Measurements from ENCODE around the gene PURA.

Gene PURA

DNA sequence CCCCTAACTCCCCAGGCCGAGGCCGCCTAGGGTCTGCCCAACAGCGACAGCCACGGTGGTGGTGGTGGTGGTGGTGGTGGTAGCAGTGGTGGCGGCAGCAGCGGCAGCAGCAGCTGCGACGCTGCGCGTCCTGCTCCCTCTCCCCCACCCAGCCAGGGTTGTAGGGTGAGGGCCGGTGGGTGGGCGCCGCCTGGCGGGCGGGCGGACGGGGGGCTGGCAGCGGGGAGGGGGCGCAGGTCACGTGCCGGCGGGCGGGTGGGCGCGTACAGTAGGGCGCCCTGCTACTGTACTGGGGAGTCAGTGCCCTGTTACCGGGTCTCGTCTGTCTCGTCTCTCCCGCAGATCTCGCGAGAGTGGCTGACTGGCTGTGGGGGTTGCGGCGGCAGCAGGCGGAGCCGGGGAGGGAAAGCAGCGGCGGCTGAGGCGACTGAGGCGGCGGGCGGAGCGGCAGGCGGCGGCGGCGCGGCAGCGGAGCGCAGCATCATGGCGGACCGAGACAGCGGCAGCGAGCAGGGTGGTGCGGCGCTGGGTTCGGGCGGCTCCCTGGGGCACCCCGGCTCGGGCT is at the start of gene PURA:
Gene PURA (plus strand): TSS at position 411 of the 565 bp plus-strand sequence. CDS start 73 bp downstream, at position 484.
- no peak for DNase-seq (ENCODE audit: low read depth, low spot score)

DNA sequence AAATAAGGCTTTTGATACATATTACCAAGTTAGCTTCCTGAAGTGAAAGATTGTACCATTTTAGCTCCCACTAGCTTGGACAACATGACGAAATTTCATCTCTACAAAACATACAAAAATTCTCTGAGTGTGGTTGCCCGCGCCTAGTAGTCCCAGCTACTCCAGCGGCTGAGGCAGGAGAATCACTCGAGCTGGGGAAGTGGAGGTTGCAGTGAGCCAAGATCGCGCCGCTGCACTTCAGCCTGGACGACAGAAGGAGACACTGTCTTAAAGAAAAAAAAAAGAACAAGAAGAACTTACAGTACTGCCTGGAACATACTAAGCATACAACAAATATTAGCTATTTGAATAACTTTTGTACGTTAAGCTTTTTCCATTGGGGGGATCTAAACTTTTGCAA is 41.1 kb upstream of the PURA start:
- no peak for DNase-seq (ENCODE audit: low read depth, low spot score)

DNA sequence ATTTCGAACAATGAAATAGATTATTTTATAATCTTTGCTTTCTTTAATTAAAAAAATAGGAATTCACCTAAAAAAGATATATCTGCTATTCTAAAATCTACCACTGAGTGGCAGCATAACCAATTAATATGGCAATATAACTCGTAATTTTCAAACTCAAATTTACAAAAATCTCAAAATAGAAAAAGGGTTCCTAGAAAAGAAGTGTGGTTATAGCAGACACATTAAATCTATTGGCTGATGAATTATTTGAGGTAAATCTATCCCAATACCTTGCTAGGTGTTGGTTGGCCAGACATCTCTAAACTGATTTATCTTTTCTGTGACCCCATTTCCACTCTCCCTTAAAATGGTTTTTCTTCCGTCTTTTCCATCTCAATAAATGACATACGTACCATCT is 40.6 kb upstream of the PURA start:
- DNase-seq (ENCODE audit: low read depth, low spot score): no peak

DNA sequence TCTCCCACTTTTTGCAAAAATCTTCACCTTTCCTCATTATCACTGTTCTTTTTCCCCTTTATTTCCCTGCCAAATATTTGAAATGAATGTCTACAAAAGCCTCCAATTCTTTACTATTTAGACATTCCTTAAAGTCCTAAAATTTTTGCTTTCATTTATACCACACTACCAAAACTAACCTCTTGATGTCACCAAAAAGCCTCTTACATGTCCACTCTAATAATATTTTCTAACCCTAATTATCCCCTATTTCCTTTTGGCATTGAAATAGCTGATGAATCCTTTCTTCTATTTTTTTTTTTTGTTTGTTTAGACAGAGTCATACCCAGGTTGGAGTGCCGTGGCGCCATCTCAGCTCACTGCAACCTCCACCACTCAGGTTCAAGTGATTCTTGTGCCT is 38.5 kb upstream of the PURA start:
- DNase-seq (ENCODE audit: low read depth, low spot score): no peak

DNA sequence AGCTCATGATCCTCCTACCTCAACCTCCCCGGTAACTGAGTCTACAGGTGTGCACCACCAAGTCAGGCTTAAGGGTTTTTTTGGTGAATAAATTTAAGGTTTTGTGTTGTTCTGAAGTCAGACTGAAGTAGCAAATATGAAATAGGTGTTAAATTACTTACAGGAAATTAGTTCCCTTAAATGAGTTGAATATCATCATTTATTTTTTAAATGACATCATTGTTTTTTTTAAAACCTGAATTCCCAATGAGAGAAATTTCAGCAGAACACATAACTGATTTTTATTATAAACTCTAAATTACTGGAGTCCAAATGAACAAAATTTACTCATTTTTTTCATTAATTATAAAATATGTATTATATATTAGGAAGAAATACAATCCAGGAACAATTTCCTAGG is 37.8 kb upstream of the PURA start:
- DNase-seq (ENCODE audit: low read depth, low spot score): no peak

DNA sequence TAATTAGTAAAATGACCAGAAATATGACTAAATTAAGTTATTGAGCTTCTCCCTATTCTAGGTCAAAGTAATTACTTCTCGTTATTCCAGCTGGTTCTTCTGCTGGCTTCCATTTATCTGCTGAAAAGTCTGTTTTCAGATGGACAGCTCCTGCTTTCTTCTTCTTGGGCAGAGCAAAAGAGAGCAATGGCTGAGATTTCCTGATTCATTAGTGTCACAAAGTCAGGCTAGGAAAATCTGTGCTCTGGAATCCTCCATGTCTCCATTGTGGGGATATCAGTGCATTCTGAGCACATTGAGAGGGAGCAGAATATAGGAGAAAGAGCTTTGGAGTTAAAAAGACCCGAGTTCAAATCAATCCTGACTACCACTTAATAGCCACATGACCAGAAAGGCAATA is 37.1 kb upstream of the PURA start:
- DNase-seq (ENCODE audit: low read depth, low spot score): no peak

DNA sequence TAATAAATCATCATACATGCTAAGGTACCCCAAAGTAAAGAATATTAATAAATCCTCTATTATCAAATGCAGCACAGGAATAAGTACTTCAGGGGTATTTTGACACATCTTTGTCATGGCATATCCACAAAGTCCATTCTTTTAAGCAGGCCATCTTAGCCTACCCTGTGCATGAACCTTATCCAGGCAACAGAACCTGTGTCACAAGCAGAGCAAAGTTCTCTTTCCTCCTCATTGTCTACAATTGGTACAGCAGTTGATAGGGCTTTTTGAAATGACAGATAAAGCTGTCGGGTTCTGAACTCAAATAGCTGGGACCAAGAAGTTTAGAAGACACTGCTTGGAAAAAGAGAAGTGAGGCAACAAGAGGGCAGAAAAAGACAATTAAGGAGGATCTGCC is 30.8 kb upstream of the PURA start:
- DNase-seq (ENCODE audit: low read depth, low spot score): no peak

DNA sequence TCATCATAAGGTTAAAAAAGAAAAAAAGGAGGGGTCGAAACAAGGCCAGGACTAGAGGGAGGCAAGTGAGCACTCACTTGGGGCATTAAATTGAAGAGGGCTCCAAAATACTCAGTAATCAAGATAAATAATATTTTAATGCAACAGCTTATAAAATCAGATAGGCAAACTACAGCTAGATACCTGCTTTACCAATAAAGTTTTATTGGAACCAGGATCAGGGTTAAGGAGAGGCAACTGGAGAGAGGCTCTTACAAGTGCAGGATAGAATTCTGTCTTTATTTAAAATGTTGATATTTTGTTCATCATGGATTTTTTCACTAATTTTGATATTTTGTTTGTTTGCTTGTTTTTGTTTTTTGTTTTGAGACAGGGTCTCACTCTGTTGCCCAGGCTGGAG is 30.3 kb upstream of the PURA start:
- DNase-seq (ENCODE audit: low read depth, low spot score): no peak

DNA sequence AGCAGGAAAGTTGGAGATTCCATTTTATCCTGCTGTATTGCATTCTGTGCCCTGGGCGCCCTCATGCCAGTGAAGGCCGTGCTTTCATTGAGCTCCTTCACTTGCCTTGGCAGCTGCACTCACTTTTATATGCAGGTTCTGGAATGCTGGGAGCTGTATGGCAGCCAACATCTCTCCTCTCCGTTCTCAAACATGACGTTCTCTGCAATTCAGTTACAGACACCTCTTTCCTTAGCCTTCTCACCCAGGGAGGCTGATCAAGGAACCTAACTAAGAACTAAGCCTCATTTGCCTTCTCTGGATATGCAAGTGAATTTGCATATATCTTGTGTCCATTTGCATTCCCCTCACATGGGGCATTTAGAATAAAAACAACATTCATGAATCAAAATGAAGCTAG is 29.4 kb upstream of the PURA start:
- DNase-seq (ENCODE audit: low read depth, low spot score): no peak

DNA sequence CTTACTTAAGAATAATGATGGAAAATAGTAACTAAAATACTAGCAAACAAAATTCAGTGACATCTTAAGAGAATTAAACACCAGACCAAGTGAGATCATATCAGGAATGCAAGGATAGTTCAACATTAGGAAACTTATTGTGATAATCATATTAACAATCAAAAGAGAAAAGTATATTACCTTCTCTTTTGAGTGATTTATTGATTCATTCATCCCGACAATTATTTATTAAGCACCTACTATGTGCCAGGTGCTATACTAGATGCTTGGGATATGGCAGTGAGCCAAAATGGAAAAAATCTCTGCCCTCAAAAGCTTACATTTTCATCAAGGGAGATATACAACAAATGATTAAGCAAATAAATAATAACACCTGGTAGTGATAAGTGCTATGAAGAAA is 23.7 kb upstream of the PURA start:
- DNase-seq (ENCODE audit: low read depth, low spot score): no peak

DNA sequence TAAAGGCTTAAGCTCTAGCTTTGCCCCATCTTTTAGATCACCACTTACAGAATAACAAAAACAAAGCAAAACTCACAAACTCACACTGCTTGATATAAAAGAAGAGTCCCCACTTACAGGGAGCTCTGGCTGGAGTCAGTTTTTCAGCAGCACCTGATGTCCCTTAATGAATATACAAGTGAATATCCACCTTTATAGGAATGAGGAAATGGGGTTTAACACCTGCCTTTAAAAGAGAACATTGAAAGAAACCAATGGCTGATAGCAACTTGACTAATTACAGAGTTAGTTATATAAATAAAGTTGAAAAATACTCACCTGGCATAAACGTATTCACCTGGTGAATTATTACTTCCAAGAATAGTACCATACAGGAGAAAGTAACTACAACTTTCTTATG is 20.7 kb upstream of the PURA start:
- no peak for DNase-seq (ENCODE audit: low read depth, low spot score)

DNA sequence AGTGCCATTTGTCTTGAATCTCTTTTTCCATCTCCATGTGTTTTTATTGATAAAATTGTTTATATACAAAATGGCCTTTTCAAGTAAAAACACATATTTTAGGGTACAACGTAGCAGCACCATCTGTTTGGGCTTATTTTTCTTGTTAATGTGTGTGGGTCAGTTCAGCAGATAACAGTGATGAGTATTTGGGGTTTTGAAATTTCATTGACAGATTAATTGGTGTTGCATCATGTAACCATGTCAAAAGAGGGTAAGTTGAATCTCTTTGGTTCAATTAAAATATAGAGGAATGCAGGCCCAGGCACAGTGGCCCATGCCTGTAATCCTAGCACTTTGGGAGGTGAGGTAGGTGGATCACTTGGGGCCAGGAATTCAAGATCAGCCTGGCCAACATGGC is 20.0 kb upstream of the PURA start:
- DNase-seq (ENCODE audit: low read depth, low spot score): no peak

DNA sequence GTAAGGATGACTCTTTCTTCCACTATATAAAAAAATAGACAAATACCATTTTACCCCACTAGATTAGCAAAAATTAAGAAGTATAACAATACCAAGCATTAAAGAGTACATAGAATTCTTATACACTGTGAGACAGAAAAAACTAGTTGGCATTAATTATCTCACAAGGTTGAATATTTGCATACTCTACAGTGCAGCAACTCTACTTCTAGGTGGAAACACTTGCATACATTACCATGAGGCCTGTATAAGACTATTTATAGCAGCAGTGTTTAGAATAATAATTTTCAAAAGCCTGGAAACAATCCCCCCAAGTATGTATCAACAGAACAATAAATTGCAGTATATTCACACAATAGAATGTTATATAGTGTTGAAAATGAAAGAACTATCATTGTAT is 19.0 kb upstream of the PURA start:
- no peak for DNase-seq (ENCODE audit: low read depth, low spot score)

DNA sequence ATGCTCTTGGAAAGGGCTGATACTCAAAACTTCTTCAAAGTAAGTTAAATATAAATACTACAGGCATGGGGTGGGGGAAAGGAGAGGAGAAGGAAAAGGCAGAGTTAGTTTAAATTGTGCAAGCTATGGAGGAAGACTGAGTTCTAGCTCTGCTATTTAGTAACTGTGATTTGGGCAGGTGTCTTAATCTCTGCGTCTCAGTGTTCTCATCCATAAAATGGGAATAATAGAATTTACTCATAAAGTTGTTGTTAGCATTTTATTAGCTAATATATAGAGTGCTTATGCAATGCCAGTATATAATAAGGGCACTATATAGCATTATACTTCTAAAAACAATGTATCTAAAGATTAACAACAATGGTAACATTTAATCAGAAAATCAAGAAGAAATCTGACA is 12.7 kb upstream of the PURA start:
- DNase-seq (ENCODE audit: low read depth, low spot score): no peak

DNA sequence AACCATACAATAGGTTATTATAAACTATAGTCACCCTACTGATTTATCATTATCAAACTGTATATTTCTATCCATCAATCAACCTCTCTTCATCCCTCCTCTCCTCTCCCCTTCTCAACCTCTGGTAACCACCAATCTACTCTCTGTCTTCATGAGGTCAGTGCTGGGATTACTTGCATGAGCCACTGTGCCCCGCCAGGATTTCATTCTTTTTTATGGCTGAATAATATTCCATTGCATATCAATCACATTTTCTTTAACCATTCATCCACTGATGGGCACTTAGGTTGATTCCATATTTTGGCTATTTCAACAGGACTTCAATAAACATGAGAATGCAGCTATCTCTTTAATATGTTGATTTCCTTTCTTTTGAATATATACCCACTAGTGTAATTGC is 10.8 kb upstream of the PURA start:
- DNase-seq (ENCODE audit: low read depth, low spot score): no peak

DNA sequence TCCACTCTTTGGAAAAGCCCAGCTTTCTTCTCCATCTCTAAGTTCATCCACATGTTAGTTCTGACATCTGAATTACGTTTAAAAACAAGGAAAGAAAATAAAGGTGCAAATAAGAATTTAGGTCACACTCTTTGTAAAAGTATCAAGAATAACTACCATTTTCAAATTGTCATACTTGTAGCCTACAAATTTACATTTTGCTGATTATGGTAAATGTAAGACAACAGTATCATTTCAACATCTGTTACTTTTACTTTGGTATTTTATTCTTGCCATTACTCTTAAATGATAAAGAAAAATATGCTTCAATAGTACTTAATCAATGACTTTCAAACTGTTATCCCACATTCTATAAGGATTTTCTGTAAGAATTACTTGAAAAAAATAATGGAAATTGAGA is 9.8 kb upstream of the PURA start:
- DNase-seq (ENCODE audit: low read depth, low spot score): no peak

DNA sequence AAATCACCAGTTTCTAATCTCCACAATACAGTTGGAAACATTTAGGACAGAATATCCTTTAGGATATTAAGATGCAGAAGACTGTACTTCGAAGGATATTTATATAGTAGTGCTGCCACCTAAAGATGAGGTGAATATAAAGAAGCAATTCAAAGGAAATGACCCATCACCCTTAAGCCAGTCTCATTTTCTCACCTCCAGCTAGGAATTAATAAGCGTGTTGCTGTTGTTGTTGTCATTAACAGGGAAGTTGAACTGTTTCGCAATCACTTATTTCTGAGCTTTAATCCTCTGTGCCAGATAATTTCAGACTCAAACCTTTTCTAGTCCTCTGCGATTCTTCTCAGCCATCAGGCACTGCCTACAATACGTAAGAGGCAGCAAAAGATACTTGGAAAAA is 7.8 kb upstream of the PURA start:
- DNase-seq (ENCODE audit: low read depth, low spot score): no peak

DNA sequence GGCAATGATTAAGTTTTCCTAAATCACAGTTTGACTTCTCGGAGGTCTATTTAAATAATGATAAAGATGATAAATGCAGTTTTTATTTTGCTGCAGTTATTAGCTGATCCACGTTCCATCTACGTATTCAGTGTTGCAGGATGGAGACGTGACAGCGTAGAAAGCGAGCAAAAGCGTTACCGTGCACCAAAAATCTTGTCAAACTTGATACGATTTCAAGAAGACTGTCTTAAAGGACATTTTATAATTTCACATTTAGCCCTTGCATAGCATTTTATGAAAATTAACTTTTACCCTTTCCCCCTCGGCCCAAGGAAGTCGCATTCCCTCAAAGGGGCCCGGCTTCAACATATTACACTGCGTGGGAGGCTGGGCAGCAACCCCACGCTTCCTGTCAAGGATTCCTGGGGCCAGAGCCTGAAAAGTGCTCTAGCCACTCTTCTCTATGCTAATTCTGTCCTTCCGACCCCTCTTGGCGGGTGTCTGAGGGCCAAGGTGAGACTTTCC is 7.1 kb upstream of the PURA start:
- DNase-seq (ENCODE audit: low read depth, low spot score): no peak

DNA sequence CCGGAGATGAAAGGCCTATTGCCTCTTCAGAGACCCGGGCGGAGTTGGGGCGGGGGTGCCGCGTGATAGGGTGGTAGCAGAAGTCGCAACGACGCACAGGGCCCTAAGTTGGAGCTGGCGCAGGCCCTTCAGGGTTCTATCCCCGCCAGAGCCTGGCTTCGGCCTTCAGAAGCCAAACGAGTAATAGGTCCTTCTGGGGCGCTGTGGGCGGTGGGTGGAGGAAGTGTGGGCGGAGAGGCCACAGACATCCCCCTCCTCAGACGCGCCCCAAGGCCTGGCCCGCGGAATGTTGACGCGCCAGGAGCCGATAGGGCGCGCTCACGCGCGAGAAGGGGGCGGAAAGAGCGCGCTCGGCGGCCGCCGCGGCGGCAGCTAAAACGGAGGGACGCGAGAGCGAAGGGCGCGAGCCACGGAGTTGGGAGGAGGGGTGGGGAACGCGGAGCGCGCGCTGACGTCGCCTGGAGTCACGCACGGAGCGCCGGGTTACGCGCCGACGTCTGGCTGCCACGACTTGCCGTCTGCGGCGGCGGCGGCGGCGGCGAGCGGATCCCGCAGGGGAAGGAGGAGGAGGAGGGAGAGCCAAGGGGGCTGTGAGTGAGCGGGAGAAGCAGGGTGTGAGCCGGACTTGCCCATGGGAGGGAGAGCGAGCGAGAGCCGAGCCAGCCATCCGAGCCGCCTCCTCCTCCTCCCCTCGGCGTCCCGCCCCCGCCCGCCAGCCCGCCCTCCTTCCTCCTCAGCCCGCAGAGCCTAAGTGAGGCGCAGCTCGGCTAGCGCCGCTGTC is 6.4 kb upstream of the PURA start:
- no peak for DNase-seq (ENCODE audit: low read depth, low spot score)

DNA sequence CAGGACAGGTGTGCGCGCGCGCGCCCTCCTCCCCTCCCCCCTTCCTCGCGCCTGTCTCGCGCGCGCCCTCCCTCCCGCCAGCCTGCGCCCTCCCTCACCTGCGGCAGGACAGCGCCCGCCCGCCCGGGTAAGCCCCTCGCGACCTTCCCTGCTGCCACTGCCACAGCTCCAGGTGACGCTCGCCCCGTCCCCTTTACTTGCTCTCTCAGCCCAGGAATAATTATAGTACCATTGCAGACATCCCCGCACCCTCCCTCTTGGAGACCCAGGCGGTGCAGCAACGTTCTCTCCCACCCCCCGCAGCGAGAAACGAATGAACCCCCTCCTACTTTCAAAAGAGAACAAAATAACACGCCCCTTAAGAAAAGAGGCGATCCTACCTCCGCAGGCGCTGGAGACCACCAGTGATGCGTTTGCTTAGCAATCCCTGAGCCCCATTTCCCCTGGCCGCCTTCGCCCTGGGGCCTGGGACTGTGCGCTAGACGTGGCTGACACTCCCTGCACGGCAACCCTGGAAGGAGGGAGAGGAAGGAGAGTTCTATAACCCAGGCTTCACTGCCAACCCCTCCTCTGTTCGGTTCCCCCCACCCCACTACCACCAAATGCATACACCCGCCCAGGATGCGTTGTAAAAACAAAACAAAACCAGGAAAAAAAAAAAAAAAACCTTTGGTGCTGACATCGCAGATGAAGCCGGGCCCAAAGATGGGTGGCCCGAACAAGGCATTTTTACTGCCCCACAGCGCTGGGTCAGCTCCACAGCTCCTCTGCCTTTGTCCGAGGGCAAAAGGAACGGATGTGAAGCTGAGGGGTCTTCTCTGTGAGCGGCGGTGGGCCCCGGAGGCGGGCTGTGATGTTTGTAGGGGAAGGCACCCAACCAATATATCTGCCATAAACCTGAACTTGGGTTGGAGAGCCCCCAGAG is 5.6 kb upstream of the PURA start:
- DNase-seq (ENCODE audit: low read depth, low spot score): no peak

DNA sequence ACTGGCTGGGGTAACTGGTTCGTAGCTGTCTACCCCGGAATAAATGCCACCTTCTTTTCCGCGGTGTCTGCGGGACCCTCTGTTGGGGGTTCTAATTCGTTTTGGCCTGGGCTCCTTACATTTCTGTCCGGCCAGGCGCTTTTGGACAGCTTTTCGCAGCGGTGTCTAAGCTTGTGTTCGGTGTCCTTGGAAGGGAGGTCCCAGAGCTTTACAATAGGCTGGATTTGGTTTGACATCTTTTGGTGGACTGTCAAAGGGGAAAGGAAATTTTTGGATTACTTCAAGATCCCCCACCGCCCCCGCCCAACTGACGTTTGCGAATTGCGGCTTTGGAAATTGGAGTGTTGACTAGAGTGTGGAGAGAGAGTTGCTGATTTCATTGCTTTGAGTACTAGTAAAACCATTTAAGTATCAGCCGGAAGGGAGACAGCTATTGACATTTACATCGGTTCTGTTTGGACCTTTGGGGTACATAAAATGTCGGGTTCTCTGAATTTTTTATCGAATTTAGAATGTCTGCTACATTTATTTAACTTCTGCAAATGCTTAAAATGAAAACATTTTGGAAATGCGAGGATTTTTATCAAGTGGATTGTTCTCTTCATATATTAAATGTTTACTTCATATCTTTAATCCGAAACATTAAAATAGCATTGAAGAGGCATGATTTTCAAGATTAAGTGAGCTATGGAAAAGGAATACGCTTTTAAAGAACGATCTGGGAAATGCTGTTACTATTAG is 4.7 kb upstream of the PURA start:
- no peak for DNase-seq (ENCODE audit: low read depth, low spot score)

All from iPS DF 19.7 (cell line).